GM19240 (cell line): ENCODE measurements around the gene TEX26.

Experiments
- DNase-seq: peaks from one replicate; pipeline ENCODE4 v3.0.0; 2011; ENCODE audit warnings: low spot score; ENCODE audit not compliant: insufficient read length

TEX26 gene

GRCh38 chr13:30976025-30976424 is 43.6 kb downstream of the TEX26 start:
- no peak for DNase-seq

GRCh38 chr13:30978981-30979956 is 46.8 kb downstream of the TEX26 start:
- DNase-seq, result no peak

- DNase-seq, result no peak
Measured at GRCh38 chr13:30982506-30982905, 50.0 kb downstream of the TEX26 start.

GRCh38 chr13:30982906-30983305 is 50.5 kb downstream of the TEX26 start:
- no peak for DNase-seq

- DNase-seq, result no peak
Measured at GRCh38 chr13:30983431-30983830, 51.0 kb downstream of the TEX26 start.

- DNase-seq, result no peak
Measured at GRCh38 chr13:30984620-30985019, 52.2 kb downstream of the TEX26 start.

GRCh38 chr13:30985637-30986205 is 53.3 kb downstream of the TEX26 start:
- DNase-seq, result no peak

GRCh38 chr13:30991184-30991583 is 58.7 kb downstream of the TEX26 start:
- no peak for DNase-seq

- DNase-seq, result no peak
Measured at GRCh38 chr13:30991922-30992321, 59.5 kb downstream of the TEX26 start.

GRCh38 chr13:30995331-30995730 is 62.9 kb downstream of the TEX26 start:
- no peak for DNase-seq

- no peak for DNase-seq
Measured at GRCh38 chr13:30997697-30998096, 65.2 kb downstream of the TEX26 start.

- DNase-seq, result no peak
Measured at GRCh38 chr13:30998136-30999088, 66.0 kb downstream of the TEX26 start.

GRCh38 chr13:31000889-31001288 is 68.4 kb downstream of the TEX26 start:
- no peak for DNase-seq

- no peak for DNase-seq
Measured at GRCh38 chr13:31001647-31002046, 69.2 kb downstream of the TEX26 start.

GRCh38 chr13:31005066-31005465 is 72.6 kb downstream of the TEX26 start:
- DNase-seq, result no peak

GRCh38 chr13:31007417-31007816 is 75.0 kb downstream of the TEX26 start:
- DNase-seq, result no peak

- no peak for DNase-seq
Measured at GRCh38 chr13:31008400-31009115, 76.1 kb downstream of the TEX26 start.

- no peak for DNase-seq
Measured at GRCh38 chr13:31009166-31009565, 76.7 kb downstream of the TEX26 start.

- no peak for DNase-seq
Measured at GRCh38 chr13:31010296-31010695, 77.8 kb downstream of the TEX26 start.

- no peak for DNase-seq
Measured at GRCh38 chr13:31011193-31011860, 78.9 kb downstream of the TEX26 start.
